Brain pericyte (primary cell): Measurements from ENCODE around the gene RBP3.

Experiments used
- DNase-seq: peaks from one replicate; pipeline ENCODE4 v3.0.0-alpha.2; 2012; ENCODE audit warnings: low read depth, low spot score

The RBP3 gene

DNA sequence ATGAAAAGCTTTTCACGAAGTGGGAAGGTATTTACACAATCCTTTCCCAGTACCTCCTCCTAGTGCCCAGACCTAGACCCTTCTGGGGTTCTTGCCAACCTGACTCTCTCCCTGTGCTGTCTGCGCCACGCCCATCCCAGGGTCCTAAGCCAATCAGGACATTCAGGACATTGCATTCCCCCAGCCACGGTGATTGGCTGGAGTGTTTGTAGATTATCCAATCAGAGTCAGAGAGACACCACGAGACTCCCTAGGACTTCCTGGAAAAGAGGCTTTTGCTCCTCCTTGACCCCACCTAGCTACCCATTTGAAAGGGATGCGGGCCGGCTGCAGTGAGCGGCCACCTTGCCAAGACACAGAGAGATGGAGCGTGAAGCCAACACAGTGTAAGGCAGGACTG, 29.5 kb upstream of the RBP3 start:
- DNase-seq, result no peak

DNA sequence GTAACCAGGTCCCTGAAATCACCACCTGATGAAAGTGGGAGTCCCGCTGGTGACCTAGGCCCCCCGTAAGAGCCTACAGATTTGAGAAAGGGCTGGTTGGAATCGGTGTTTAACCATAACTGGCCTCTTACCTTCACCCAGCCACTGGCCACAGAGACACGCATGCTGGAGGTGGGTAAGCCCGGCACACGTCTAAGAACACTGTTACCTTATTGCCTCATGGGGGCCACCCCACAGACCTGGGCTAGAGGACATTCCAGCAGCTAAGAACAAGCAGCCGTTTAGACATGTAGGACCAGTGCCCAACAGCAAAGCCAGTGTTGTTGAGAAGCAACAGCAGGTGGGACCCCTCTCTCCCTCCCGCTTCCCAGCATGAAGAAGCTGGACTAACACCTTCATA, 28.4 kb upstream of the RBP3 start:
- DNase-seq, result no peak

DNA sequence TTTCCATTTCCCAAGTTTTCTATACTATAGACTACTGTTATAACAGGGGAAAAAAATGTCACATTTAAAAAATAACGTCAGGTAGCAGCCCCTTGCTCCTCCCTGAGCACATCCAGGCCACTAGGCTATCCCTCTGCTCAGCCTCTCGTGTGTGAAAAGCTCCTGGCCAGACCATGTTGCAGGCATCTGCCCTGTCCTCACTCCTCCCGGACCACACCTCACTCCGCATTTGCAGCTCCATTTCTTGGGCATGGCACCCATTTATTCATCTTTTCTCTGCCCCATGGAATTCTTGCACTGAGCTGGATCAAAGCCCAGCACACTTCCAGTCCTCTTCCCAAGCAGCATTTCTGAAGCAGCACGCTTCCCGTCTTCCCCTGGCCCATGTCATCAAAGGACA, 27.4 kb upstream of the RBP3 start:
- DNase-seq, result no peak

DNA sequence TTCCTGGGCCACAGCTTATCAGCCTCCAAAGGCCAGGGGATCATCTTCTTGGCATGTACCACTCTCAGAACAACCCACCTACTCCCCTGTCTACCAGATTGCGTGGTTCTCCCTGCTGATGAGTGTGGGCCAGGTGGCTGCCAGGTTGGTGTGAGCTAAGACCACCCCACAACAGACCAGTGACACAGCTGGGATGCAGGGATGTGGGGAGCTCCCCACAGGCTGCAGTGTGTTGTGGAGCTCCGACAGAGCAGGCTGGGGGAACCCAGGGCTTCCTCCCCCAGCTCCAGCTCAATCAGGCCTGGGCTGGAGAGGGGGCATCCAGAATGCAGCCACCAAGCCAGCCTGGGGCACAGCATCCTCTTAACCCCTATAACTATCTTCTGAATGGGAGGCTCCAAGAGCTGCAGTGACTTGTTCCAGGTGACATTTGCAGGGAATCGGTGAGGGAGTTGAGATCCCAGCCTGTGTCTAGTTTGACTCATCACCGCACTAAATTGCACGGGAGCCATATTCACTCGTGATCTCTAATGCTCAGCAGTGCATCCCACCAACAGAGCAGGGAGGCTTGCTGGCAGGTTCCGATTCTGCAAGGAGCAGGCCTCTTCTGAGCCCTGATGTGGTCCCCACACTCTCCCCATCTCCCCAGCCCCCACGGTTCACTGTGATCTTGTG, 26.5 kb upstream of the RBP3 start:
- no peak for DNase-seq

DNA sequence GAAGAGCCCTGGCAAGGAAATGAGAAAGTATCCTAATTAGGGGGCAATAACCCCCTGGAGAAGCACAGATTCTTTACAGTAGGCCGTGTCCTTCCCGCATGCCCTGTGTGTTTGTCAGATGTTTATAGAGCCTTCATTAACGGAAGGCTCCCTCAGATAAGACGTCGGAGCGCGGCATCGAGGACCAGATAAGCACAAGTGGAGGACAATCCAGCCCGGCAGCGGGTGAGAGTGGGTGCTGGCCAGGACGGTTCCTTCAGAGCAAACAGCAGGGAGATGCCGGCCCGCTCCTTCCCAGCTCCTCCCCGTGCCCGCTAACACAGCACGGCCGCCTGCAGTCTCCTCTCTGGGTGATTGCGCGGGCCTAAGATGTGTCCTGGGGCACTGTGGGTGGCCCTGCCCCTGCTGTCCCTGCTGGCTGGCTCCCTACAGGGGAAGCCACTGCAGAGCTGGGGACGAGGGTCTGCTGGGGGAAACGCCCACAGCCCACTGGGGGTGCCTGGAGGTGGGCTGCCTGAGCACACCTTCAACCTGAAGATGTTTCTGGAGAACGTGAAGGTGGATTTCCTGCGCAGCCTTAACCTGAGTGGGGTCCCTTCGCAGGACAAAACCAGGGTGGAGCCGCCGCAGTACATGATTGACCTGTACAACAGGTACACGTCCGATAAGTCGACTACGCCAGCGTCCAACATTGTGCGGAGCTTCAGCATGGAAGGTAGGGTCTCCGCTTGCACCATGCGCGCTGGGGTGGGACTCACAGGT, 25.7 kb upstream of the RBP3 start, which contains the start of gene GDF2:
GDF2 (plus strand) TSS at position 155 of the 762 bp plus-strand sequence; CDS start at position 370, 215 bp downstream.
- no peak for DNase-seq

DNA sequence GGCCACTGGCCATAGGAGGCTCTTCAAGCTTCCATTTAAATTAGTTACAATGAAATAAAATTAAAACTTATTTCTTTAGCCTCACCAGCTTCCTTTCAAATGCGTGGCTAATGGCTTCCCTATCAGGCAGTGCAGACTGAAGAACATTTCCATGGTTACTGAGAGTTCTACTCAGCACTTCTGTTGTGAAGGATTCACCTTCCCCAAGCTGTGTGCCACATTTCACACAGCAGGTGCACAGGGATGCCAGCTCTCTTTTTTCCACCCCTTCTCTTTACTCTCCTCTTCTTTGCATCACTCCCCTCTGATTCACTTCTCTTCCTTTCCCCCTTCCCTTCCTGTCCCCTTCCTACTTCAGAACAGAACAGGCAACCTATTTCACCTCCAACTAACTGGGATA, 25.1 kb upstream of the RBP3 start:
- no peak for DNase-seq

DNA sequence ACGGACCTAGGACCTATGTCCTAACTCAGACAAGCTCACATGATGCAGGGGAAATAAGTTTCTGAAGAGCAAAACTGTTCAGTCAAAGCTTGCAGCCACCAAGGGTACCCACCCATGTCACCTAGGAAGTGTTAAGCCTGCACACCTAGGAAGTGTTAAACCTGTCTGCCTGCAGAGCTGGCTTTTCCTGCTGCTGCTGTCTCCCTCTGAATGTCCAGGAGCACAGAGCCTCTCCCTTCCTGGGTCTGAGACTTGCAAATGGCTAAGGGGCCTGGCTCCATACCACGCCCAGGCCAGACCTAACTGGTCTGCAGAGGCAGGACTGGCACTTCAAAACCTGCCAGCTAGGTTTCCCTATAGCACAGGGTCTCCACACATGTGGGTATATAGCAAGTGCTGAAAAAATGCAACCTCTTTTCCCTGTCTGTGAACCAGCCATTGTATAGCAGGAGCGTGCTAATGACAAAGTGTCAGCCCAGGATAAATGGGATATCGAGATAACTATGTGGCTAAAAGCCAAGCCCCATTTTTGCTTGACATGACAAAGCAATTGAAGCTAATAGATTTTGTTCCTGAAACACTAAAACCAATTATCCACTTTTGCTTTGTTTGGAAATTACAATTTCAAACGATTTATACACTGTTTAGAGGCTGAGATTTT, 24.4 kb upstream of the RBP3 start:
- DNase-seq, result no peak

DNA sequence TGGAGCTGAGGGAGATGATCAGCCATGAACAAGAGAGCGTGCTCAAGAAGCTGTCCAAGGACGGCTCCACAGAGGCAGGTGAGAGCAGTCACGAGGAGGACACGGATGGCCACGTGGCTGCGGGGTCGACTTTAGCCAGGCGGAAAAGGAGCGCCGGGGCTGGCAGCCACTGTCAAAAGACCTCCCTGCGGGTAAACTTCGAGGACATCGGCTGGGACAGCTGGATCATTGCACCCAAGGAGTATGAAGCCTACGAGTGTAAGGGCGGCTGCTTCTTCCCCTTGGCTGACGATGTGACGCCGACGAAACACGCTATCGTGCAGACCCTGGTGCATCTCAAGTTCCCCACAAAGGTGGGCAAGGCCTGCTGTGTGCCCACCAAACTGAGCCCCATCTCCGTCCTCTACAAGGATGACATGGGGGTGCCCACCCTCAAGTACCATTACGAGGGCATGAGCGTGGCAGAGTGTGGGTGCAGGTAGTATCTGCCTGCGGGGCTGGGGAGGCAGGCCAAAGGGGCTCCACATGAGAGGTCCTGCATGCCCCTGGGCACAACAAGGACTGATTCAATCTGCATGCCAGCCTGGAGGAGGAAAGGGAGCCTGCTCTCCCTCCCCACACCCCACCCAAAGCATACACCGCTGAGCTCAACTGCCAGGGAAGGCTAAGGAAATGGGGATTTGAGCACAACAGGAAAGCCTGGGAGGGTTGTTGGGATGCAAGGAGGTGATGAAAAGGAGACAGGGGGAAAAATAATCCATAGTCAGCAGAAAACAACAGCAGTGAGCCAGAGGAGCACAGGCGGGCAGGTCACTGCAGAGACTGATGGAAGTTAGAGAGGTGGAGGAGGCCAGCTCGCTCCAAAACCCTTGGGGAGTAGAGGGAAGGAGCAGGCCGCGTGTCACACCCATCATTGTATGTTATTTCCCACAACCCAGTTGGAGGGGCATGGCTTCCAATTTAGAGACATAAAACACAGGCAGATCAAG, 22.6 kb upstream of the RBP3 start:
- DNase-seq, result no peak

DNA sequence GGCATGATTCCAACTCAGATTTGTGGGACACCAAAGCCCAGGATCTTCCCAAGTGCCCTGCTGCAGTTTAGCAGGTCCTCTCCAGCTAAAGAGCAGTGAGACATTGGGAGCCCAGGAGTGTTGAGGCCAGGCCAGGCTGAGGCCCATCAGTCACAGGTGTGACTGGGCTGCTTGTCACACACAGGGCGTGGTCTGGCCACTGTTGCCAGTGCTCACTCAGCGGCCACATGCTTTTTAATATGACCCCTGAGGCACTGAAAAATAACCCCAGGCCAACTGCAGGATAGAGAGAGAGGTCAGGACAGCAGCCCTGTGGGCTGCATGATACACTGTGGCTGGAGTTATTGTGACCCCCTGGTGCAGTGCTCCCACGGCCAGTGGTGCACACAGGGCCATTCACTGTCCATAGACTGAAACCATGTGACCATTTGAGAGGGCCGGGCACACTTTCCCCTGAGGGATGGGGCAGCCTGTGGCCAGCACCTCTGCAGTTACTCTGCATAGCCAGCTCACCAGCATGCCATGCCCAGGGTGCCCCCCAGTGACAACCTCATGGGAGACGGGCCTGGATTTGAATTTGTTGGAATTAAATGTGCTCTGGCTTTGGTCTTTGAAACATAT, 21.7 kb upstream of the RBP3 start:
- DNase-seq, result no peak

DNA sequence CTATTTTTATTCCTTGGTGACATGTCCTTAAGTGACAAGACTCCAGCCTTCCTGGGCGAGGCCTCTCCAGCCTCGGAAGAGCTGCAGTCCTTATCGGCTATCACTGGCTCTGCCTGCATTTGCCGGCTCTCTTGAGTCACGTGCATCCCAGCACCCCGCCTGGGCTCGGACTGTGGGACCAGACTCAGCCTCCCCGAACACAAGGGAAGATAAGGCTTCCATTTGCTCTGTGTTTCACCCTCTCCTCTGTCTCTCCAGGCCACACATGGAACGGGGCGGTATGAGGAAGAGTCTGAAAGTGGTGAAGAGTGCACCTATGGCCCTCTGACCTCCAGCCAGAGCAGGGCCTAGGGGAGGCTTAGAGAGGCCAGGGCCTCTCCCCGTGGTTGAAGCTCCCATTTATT, 21.2 kb upstream of the RBP3 start:
- no peak for DNase-seq

DNA sequence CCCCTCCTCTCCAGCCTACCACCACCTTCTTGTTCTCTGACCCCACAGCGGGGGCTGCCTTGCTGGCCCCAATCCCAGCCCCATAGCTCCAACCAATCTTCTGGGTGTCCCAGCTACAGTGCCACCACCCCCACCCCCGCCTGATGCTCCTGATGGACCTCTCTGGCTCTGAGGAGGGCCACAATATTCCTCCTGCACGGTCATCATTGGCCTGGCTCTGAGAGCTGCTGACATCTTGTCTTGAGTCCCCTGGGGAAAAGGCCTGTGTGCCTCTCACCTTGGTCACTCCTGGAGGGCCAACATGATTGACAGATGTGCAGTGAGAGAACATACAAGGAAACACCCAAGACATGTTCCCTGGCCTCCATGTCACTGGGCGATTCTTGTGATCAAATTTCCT, 18.3 kb upstream of the RBP3 start:
- DNase-seq, result no peak

DNA sequence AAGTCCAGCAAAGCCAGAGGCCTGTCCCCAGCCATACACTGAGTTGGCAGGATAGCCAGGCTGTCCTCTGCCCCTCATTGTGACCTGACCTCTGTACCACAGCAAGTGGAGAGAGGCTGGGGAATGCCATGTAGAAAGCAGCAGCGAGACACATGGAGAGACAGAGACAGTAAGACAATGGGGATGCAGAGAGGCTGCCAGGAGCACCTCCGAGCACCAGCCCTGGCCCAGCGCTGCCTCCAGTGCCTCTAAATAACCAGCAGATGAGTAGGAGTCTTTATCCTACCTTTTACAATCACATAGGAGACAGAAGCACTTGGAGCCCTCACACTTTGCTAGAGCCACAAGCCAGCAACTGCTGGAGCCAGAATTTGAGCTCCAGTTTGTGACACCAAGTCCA, 17.8 kb upstream of the RBP3 start:
- no peak for DNase-seq

DNA sequence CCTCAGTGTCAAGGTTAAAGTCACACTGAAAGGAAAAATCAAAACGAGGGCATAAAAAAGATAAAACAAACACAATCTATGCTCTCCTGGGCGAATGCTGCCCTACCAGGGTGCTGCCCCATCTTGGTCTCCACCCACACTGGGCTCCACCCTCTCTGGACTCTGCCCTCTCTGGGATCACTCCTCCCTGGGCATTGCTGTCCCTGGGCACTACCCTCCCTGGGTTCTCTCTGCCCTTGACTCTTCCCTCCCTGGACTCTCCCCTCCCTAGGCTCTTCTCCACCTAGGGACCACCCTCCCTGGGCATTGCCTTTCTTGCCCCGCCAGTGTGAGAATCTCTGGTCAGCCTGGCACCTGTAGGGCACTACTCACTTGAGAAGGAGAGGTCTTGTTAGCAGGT, 17.4 kb upstream of the RBP3 start:
- DNase-seq, result no peak

DNA sequence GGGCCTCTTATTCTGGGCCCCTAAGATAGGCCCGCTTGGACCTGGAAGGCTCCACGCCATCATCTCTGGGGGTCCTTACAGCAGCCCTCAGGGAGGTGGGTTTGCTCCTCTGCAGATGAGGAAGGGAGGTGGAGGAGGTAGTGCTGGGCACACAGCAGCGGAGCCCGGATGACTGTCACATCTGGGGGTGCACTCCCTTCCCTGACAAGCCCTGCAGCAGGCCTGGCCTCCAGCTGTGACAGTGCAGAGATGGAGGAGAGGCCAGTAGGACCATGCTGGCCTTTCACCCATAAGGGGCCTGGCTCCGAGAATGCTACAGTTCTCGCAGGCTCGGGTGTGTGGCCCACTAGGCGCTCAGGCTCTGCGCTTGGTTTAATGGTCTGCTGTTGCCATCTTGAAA, 16.7 kb upstream of the RBP3 start:
- no peak for DNase-seq

DNA sequence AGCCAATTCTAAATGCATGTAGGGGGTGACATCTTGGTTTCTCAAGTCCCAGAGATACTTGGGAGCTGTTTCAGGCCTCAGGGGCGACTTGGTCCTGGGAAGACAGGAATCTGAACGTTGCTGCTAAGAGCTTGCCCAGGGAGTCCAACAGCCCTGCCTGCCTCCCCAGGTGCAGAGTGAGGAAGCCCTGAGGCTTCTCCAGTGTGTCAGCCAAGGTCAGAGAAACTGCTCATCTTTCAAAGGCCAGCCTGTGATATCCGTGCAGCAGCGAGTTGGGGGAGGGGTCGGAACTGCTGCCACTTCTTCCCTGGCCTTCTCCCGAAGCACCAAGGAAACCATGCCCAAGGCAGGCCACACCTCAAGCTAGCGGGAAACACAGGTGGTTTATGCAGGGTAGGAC, 16.2 kb upstream of the RBP3 start:
- DNase-seq, result no peak

DNA sequence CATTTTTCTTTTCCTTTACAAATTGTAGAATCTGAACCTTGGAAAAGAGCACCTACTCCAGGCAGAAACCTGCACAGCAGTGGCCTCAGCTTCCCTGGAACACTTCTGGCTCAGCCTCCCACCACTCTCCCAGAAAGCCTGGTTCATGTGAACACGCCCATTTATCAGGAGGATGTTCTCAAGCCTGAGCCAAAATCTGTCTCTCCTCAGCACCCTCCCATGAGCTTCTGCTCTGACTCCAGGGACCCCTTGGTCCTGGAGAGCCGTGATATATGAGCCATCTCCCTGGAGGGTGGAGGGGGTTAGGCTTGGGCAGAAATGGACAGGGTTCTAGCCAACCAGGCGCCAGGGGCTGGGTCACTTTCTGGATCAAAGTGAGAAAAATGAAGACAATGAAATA, 15.8 kb upstream of the RBP3 start:
- no peak for DNase-seq

DNA sequence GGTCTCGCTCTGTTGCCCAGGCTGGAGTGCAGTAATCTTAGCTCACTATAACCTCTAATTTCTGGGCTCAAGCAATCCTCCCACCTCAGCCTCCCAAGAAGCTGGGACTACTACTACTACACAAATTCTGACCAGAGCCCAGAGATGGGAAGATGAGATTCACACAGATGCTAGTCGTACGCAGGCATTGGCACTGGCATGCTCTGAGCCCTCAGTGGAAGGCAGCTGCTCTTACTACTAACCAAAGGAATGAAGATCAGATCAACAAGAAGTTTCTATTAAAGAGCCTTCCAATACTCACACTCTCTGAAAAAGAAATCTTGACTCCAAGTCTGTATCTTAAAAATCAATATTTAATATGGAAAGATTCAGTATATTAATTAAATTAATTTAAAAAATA, 15.2 kb upstream of the RBP3 start:
- DNase-seq, result no peak

DNA sequence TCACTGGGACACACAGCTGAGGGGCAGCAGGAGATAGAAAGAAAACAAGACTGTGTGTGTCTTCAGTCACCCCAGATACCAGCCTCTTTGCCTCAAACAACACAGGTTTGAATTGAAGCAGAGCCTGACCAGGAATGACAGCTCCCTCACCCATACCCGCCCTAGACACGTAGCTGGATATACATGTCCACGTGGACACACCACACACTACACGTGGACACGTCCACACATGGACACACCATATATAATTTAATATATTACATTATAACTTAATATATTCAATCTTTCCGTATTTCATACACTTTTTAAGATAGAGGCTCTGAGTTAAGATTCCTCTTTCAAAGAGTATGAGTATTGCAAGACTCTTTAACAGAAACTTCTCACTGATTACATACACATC, 14.6 kb upstream of the RBP3 start:
- no peak for DNase-seq

DNA sequence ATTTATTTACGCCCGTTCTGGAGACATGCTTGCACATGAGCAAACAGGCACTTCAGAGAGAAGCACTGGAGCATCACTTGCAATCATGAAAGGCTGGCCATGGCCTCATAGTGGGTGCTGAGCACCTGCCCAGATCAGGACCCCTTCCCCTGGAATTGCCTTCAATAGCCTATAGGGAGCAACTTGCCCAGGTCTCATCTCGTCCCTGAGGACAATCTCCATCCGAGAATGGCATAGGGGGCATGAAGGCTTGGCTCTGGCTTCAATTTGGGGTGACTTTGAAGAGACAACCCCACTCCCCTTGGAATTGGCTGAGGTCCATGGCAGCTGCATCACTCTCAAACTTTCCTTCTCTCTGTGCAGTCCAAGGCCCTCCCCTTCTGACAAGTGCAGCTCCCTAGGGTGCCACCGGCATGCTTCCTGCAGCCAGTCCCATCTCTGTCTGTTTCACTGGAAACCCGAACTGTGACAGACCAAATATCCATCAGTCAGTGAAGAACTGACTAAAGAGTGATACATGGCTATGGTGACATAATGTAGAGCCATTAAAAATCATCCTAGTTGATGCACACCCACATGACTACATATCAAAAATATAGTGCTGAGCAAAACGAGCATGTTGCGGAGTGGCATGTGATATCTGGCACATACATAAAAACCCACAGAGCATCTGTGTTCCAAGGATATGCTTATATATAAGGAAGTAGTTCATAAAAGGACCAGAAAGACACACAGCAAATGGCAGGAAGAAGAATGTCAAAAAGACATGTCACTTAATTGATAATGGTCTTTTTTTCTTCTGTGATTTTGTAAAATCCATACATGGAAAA, 13.5 kb upstream of the RBP3 start:
- DNase-seq, result no peak

DNA sequence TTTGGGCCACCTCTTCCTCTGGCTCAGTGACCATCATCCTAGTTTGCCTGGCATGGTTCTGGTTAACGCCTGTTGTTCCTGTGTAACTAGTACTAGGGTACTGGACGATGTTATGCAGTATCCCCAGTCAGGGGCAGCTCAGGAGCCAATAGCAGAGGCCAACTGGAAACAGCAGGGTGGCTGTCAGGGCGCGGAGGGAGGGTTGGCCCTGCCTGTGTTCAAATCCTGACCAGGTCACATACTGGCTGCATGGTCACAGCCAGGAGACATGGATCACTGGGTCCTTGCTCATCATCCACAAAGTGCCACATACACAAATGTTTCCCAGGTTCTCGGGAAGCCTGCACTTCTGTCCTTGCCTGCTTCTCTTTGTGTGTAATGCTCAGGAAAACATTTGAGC, 12.3 kb upstream of the RBP3 start:
- DNase-seq, result no peak
